NCI-H2227 (cell line): ENCODE data around the gene NFU1.
A peak's percentile ranks its signal among the peaks of the same experiment; 100 is the strongest.

Experiments
- DNase-seq: peaks from one replicate; lab custom pipeline; 2025; ENCODE audit not compliant: unreplicated experiment; lab: John Stamatoyannopoulos, UW

The NFU1 gene

GRCh38 chr2:69436938-69437750 is at the start of gene NFU1:
Gene NFU1 (minus strand): TSS chr2:69437435. CDS start chr2:69437422, 13 bp downstream.
- peak; percentile 97 for DNase-seq

GRCh38 chr2:69483696-69484095 is 46.5 kb upstream of the NFU1 start:
- no peak for DNase-seq

- no peak for DNase-seq
Observed at GRCh38 chr2:69483024-69483423, 45.8 kb upstream of the NFU1 start.

GRCh38 chr2:69482471-69482870 is 45.2 kb upstream of the NFU1 start:
- DNase-seq = no peak

DNA sequence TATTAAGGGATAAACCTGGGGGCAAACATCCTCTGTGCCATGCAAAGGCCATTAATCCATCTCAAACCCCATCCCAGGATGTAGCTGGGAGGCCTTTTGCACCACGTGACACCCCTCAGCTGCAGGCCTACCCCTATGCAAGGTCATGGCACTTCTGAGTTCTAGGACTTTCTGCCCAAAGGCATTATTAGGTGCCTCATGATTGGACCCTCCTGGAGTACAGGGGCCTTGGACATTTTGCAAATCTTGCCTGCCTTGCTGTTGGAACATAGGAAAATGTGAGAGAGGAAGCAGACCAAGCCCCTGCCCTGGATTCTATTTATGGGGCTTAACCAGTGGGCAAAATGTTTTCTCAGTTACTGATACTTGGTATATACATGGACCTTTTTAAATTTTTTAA is 44.2 kb upstream of the NFU1 start:
- DNase-seq = no peak

- no peak for DNase-seq
Observed at GRCh38 chr2:69477627-69478026, 40.4 kb upstream of the NFU1 start.

DNA sequence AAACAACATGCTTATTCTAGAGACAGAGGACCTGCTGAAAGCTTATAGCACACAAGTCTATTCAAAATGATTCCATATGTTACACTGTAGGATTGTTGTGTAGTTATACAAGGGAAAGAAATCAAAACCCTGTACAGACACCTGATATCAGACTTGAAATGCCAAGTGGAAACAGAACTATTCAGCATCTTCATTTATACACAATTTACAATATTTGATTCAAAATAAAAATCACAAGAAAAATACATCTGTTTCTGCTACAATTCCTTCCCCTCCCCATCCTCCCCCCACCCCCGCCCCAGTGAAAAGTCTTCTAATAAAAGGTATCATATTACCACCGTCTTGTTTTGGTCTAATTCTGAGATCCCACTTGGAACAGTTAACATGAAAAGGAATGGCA is 37.5 kb upstream of the NFU1 start:
- no peak for DNase-seq

DNA sequence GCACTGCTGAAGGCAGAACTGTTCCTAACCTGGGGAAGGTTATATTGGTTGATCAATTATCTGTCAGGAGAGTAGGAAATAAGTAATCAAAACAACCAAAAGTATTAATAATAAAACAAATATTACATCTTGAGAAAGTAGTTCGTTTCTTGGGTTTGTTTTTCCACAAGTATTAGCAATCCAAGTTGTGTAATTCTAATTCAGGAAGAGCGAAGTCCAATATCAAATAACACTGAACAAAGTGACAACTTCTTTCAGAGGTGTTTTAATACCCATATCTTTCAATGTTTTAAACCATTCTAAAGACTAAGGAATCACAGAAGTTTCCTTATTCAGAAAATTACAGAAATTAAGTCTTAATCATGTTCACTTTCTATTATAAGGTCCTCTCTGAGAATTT is 34.6 kb upstream of the NFU1 start:
- DNase-seq = no peak

GRCh38 chr2:69470911-69471310 is 33.7 kb upstream of the NFU1 start:
- no peak for DNase-seq

GRCh38 chr2:69469784-69470183 is 32.5 kb upstream of the NFU1 start:
- DNase-seq = no peak

GRCh38 chr2:69469375-69469774 is 32.1 kb upstream of the NFU1 start:
- no peak for DNase-seq

GRCh38 chr2:69466728-69467127 is 29.5 kb upstream of the NFU1 start:
- no peak for DNase-seq

DNA sequence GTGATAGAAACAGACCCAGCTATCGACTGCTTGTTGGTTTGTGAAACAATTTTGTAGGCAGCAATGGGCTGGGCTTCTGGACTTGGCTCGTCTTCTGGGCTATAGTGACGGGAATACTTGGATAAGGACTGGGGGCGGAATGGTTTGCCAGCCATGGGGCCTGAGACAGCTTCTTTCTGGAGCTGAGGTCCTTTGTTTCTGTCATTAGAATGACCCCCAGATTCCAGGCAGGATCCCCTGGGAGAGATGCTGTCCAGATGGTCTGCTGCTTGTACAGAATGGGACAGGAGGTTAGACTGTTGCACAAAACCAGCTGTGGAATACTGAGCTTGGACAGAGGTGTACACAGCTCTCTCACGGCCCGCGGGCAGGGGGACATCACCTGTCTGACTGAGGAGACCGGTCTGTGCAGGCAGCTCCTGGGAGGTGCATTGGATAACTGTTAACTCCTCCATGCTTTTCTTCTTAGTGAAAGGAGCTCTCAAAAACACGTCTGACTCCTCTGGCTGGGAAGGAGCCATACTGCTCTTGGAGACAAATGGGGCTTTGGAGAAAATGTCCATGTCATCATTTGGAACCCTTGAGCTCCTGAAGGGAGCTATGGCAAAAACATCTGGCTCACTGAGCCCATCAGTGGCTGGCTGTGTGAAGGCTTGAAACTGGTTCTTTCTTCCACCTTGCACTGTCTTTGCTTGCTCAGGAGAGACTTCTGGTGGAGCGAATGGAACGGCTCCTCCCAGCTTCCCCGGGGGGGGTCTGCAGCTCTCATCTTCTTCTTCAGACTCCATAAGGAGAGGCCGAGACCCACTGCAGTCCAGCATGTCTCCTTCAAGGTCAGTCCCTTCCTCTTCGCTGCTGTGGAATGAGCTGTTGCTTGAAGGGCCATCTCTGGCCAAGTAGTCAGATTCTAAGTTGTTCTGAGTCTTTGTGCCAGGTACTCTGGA is 28.6 kb upstream of the NFU1 start:
- DNase-seq = no peak

DNA sequence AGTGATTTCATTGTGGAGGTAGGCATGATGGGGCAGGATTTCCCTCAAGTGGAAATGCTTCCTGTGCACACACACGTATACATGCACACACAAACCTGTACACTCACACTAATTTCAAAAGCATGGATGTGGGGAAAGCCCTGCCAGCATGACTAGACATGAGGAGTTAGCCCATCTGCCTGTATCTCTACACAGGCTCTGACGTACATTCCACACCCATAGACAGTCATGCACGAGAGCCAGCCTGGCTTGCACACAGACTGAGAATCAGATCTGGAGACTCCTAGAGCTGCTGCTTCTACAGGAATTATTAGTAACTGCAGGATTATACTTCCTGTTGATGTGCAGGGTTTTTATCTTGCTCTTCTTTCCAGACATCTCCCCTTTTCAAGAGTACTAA is 27.3 kb upstream of the NFU1 start:
- no peak for DNase-seq

GRCh38 chr2:69462780-69463179 is 25.5 kb upstream of the NFU1 start:
- no peak for DNase-seq

- no peak for DNase-seq
Observed at GRCh38 chr2:69461404-69461803, 24.2 kb upstream of the NFU1 start.

DNA sequence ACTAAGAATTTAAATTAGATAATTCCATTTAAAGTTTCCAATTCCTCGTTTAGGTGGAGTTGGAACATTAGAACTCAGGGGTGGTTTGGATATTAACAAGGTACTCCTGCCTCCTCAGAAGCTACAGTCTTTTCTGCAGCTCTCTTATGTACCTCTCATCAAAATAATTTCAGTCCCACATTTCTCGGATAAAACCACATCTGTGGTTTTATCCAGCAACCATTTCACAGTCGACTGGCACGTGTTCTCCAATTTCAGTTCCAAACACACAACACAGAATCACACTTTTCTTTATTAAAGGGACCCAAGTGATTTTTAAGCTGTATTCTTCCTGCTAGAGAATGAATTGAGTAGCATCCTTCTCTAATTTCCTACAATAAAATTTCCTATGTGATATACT is 22.7 kb upstream of the NFU1 start:
- no peak for DNase-seq

DNA sequence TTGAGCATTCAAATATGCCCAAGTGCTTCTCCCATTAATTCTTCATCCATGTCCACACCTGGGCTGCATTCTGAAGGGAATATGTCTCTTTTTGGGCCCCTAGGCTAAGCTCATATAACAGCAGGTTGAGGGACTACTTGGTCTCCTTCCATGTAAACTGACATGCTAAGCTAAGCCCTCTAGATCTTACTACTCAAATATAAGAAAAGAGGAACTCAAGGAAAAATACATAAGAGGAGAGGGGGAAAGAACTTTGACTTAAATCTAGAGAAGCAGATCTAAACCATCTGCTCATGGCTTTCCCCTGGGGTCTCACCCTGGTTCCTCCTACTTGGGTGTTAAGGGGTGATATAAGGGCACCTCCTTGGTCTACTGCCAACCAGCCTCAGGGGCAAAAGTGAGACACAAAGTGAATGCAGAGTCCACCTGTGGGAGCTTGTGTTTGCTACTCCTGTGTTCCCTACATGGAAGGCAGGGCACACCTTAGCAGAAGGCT is 19.8 kb upstream of the NFU1 start:
- no peak for DNase-seq

DNA sequence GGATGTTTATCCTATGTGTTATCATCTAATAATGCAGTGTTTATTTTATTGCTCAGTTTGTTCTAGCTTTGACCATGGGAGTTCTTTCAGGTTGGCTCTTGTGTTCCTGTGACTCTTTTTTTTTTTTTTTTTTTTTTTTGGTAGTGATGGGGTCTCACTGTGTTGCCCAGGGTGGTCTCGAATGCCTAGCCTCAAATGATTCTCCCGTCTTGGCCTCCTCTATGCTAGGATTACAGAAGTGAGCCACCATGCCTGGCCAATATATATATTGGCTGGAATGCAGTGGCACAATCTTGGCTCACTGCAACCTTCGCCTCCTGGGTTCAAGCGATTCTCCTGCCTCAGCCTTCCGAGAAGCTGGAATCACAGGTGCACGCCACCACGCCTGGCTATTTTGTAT is 18.9 kb upstream of the NFU1 start:
- DNase-seq = no peak

- DNase-seq = no peak
Observed at GRCh38 chr2:69454976-69455375, 17.7 kb upstream of the NFU1 start.

DNA sequence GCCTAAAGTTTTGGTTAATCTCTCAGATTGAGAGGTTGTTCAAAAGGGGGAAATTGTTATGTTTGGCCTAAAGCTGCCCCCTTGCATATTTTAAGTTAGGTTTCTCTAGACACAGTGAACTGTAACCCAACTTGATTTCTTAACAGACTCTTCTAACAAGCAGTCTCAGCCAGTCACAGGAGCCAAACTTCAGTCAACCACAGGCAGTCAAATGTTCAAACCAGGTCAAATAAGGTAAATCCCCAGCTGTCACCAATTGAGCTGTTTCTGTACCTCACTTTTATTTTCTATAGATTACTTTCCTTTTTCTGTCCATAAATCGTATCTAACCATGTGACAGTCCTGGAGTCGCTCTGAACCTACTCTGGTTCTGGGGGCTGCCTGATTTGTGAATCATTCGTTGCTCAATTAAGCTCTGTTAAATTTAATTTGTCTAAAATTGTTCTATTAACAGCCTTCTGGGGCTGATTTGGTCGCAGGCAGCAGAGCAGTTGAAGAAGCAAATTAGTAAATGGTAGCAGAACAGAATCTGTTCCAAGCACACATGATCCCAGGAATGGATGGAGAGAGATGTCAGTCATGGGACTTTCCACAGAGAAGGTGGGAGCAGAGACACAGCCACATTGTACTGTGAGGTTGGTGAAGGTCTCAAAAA is 16.4 kb upstream of the NFU1 start:
- no peak for DNase-seq
